K562 (cell line): ENCODE data around the gene BCORL1. TPM values are rescaled to one million over a fixed set of nuclear protein-coding genes. Genes with fewer than 3 reads are reported as not detected.

ENCODE experiments used
- CXXC5 ChIP-seq: fragments of 250-450 bp; sonication (Bioruptor Pico); IDR thresholded peaks from 2 replicates; pipeline ENCODE4 v1.8.0; 2022; ENCODE audit warnings: inconsistent platforms, mild to moderate bottlenecking, moderate library complexity
- KAT8 ChIP-seq: fragments of 450-650 bp; IDR thresholded peaks from 2 replicates; pipeline ENCODE4 v1.6.1; 2016; ENCODE audit warnings: low read depth, mild to moderate bottlenecking
- PHF8 ChIP-seq: fragments of 200-600 bp; sonication (generic); IDR thresholded peaks from 2 replicates; pipeline ENCODE4 v1.6.1; 2012; ENCODE audit warnings: mixed run types, mild to moderate bottlenecking, inconsistent platforms, low read length, moderate library complexity, borderline replicate concordance
- POLR2G ChIP-seq: fragments of 200-400 bp; formaldehyde crosslinking; IDR thresholded peaks from 2 replicates; pipeline ENCODE4 v1.6.1; 2017; ENCODE audit warnings: low read depth, mild to moderate bottlenecking, antibody characterized with exemption, low read length, moderate library complexity
- RHOXF2B ChIP-seq: fragments of 250-450 bp; sonication (Bioruptor Pico); conservative IDR thresholded peaks from 2 replicates; pipeline ENCODE4 v1.5.1; 2021
- SMAD4 ChIP-seq: fragments of 250-450 bp; sonication (Bioruptor Pico); conservative IDR thresholded peaks from 2 replicates; pipeline ENCODE4 v1.8.0; 2021; ENCODE audit warnings: inconsistent platforms, mild to moderate bottlenecking, moderate library complexity
- XRCC3 ChIP-seq: fragments of 450-650 bp; IDR thresholded peaks from 2 replicates; pipeline ENCODE4 v1.6.1; 2017; ENCODE audit warnings: mild to moderate bottlenecking, moderate library complexity
- XRCC5 ChIP-seq: fragments of 200-400 bp; formaldehyde crosslinking; IDR thresholded peaks from 2 replicates; pipeline ENCODE4 v1.6.1; 2017; ENCODE audit warnings: low read depth, mild to moderate bottlenecking, low read length
- ZFX ChIP-seq: sonication (generic); formaldehyde crosslinking; IDR thresholded peaks from 2 replicates; pipeline ENCODE4 v1.8.0; 2022; ENCODE audit warnings: mild to moderate bottlenecking, missing genetic modification reagents, moderate library complexity
- polyA plus RNA-seq, 8 experiments: library from polyadenylated mRNA; depleted of rRNA in 4 of 8; stranded (reverse) in 5 of 8; unstranded in 3 of 8; fragments of >200 nt; fragmentation: Nextera tagmentation in 2 of 8; fragmentation: Illumina TruSeq in 1 of 8; extraction: Ambion mirVana in 2 of 8; extraction: Trizol in 1 of 8; gene quantifications; 2 replicates each; pipeline versions ENCODE4 v1.2.1 to v1.2.3, GENCODE V29; 2011 to 2014; ENCODE audit warnings: inconsistent platforms in 1 of 8, missing spikeins in 1 of 8
- total RNA-seq, 7 experiments: library from RNA; depleted of rRNA in 6 of 7; stranded (reverse); fragments of >200 nt in 6 of 7; fragmentation: Illumina TruSeq in 2 of 7; extraction: Trizol in 2 of 7; gene quantifications; 2 replicates each; pipeline versions ENCODE4 v1.2.1 to v1.2.3, GENCODE V29; 2011 to 2021; ENCODE audit warnings: low replicate concordance in 1 of 7
- TF ChIP-seq, protein P1 (sequence below), 2 experiments: IDR thresholded peaks; 2 replicates each; pipeline ENCODE4 v1.6.1; 2012; ENCODE audit warnings: improper control_type of control experiment in 2 of 2, low read depth in 2 of 2, low read length in 2 of 2, borderline replicate concordance in 1 of 2
- TF ChIP-seq, protein P2 (sequence below): fragments of 450-650 bp; IDR thresholded peaks from 2 replicates; pipeline ENCODE4 v1.6.1; 2018; ENCODE audit warnings: mild to moderate bottlenecking, low read depth; ENCODE audit not compliant: partially characterized antibody
- TF ChIP-seq, protein P3 (sequence below): sonication (generic); formaldehyde crosslinking; IDR thresholded peaks from 2 replicates; pipeline ENCODE4 v1.8.1; 2022; ENCODE audit warnings: missing genetic modification reagents
- TF ChIP-seq, protein P4 (sequence below), 2 experiments: fragments of 450-650 bp; conservative IDR thresholded peaks; 2 replicates each; pipeline ENCODE4 v1.6.1; 2017; ENCODE audit warnings: mild to moderate bottlenecking in 2 of 2, moderate library complexity in 2 of 2
- TF ChIP-seq, protein P5 (sequence below): fragments of 450-650 bp; formaldehyde crosslinking; IDR thresholded peaks from 2 replicates; pipeline ENCODE4 v1.4.0; 2020; ENCODE audit warnings: mild to moderate bottlenecking, moderate library complexity
- TF ChIP-seq, protein P6 (sequence below): fragments of 450-650 bp; IDR thresholded peaks from one replicate; pipeline ENCODE4 v1.6.1; 2018; ENCODE audit warnings: mild to moderate bottlenecking, moderate library complexity; ENCODE audit not compliant: partially characterized antibody

BCORL1 gene
- total and polyA plus RNA-seq, 9 of the 15 experiments (the other 6 are each of a cell fraction or from before 2014, with no cell fraction given), result 0.48 to 29.6 (median 2.1) TPM

DNA sequence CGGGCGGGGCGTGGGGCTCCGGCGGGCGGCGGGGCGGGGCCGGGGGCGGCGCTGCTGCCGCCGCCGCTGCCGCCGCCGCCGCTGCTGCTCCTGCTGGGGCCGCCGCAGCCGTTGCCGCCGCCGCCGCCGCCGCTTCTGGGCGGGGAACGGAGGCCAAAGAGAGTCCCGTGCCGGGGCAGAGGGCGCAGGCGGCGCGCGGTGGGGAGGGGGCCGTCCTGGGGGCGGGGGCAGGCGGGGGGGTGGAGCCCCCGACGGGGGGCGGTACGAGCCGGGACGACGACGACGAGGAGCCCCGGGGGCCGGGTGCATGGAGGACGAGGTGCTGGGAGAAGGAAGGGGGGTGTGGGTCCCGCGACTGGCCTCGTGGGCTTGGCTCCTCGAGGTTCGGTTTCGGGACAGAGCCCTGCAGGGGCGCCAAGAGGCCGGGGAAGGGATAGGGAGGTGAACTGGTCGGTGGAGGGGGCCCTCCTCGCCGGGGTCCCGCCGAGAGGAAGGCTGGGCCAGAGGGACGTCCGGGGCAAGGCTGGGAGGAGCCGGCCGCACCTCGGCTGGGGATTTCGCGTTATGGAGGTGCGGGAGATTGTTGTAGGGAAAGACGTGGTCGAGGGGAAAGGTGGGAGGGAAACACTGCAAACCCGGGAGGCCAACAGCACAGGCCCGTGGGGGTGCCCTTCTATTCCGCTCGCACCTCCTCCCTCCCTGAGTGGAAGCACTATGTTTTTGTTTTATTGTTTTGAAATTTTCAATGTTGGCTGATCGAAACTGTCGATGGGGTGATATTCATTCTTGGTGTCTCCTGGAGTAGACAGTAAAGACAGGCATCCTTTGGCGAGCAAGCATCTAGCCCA, 1.9 kb downstream of the BCORL1 start (continued):
- TF ChIP-seq, protein P1, sequence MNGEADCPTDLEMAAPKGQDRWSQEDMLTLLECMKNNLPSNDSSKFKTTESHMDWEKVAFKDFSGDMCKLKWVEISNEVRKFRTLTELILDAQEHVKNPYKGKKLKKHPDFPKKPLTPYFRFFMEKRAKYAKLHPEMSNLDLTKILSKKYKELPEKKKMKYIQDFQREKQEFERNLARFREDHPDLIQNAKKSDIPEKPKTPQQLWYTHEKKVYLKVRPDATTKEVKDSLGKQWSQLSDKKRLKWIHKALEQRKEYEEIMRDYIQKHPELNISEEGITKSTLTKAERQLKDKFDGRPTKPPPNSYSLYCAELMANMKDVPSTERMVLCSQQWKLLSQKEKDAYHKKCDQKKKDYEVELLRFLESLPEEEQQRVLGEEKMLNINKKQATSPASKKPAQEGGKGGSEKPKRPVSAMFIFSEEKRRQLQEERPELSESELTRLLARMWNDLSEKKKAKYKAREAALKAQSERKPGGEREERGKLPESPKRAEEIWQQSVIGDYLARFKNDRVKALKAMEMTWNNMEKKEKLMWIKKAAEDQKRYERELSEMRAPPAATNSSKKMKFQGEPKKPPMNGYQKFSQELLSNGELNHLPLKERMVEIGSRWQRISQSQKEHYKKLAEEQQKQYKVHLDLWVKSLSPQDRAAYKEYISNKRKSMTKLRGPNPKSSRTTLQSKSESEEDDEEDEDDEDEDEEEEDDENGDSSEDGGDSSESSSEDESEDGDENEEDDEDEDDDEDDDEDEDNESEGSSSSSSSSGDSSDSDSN (IDR thresholded peaks at IDR 0.05; ENCODE audit: borderline replicate concordance in 1 of 2, low read depth in 2 of 2, low read length in 2 of 2), result no peak
- TF ChIP-seq, protein P2, sequence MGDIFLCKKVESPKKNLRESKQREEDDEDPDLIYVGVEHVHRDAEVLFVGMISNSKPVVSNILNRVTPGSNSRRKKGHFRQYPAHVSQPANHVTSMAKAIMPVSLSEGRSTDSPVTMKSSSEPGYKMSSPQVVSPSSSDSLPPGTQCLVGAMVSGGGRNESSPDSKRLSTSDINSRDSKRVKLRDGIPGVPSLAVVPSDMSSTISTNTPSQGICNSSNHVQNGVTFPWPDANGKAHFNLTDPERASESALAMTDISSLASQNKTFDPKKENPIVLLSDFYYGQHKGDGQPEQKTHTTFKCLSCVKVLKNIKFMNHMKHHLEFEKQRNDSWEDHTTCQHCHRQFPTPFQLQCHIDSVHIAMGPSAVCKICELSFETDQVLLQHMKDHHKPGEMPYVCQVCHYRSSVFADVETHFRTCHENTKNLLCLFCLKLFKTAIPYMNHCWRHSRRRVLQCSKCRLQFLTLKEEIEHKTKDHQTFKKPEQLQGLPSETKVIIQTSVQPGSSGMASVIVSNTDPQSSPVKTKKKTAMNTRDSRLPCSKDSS, result no peak
- TF ChIP-seq, protein P3, sequence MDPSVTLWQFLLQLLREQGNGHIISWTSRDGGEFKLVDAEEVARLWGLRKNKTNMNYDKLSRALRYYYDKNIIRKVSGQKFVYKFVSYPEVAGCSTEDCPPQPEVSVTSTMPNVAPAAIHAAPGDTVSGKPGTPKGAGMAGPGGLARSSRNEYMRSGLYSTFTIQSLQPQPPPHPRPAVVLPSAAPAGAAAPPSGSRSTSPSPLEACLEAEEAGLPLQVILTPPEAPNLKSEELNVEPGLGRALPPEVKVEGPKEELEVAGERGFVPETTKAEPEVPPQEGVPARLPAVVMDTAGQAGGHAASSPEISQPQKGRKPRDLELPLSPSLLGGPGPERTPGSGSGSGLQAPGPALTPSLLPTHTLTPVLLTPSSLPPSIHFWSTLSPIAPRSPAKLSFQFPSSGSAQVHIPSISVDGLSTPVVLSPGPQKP (CRISPR knock-in tag), result no peak
- 0 out of 2 replicates have a peak, but pooled peaks have one; percentile 17 for TF ChIP-seq SMAD4 (CRISPR knock-in tag)
- TF ChIP-seq, protein P4, sequence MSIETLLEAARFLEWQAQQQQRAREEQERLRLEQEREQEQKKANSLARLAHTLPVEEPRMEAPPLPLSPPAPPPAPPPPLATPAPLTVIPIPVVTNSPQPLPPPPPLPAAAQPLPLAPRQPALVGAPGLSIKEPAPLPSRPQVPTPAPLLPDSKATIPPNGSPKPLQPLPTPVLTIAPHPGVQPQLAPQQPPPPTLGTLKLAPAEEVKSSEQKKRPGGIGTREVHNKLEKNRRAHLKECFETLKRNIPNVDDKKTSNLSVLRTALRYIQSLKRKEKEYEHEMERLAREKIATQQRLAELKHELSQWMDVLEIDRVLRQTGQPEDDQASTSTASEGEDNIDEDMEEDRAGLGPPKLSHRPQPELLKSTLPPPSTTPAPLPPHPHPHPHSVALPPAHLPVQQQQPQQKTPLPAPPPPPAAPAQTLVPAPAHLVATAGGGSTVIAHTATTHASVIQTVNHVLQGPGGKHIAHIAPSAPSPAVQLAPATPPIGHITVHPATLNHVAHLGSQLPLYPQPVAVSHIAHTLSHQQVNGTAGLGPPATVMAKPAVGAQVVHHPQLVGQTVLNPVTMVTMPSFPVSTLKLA (conservative IDR thresholded peaks at IDR 0.05), result peak in 1 of 2 experiments; percentile 28; a peak in 1 of 4 replicates
- TF ChIP-seq RHOXF2B (CRISPR knock-in tag), result no peak
- TF ChIP-seq CXXC5 (CRISPR knock-in tag), result 0 out of 2 replicates have a peak, but pooled peaks have one; percentile 16
- peak; percentile 28 for TF ChIP-seq POLR2G
- TF ChIP-seq XRCC5, result no peak
- TF ChIP-seq, protein P5, sequence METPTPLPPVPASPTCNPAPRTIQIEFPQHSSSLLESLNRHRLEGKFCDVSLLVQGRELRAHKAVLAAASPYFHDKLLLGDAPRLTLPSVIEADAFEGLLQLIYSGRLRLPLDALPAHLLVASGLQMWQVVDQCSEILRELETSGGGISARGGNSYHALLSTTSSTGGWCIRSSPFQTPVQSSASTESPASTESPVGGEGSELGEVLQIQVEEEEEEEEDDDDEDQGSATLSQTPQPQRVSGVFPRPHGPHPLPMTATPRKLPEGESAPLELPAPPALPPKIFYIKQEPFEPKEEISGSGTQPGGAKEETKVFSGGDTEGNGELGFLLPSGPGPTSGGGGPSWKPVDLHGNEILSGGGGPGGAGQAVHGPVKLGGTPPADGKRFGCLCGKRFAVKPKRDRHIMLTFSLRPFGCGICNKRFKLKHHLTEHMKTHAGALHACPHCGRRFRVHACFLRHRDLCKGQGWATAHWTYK (CRISPR knock-in tag), result peak; percentile 37; the same call in 1 of the 2 replicates
- peak; percentile 25; the same call in 1 of the 2 replicates for TF ChIP-seq PHF8
- no peak for TF ChIP-seq XRCC3
- peak; percentile 21; the same call in 1 of the 2 replicates for TF ChIP-seq ZFX (CRISPR knock-in tag)
- no peak for TF ChIP-seq KAT8
- TF ChIP-seq, protein P6, sequence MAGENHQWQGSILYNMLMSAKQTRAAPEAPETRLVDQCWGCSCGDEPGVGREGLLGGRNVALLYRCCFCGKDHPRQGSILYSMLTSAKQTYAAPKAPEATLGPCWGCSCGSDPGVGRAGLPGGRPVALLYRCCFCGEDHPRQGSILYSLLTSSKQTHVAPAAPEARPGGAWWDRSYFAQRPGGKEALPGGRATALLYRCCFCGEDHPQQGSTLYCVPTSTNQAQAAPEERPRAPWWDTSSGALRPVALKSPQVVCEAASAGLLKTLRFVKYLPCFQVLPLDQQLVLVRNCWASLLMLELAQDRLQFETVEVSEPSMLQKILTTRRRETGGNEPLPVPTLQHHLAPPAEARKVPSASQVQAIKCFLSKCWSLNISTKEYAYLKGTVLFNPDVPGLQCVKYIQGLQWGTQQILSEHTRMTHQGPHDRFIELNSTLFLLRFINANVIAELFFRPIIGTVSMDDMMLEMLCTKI, result no peak
